Measurements from ENCODE around the gene NFKB1. TPM values are rescaled to one million over a fixed set of nuclear protein-coding genes. Genes with fewer than 3 reads are reported as not detected.

NFKB1 gene
- total and polyA plus RNA-seq, 9 of the 15 experiments (the other 6 are each of a cell fraction or from before 2014, with no cell fraction given) = 2.4 to 14.5 (median 10.3) TPM

- no peak for TF ChIP-seq SP1 (CRISPR knock-in tag; IDR thresholded peaks at IDR 0.05)
- TF ChIP-seq STAT5A (IDR thresholded peaks at IDR 0.05; ENCODE audit: borderline replicate concordance, low read length) = 0 out of 2 replicates have a peak, but pooled peaks have one; percentile 7
- peak in 1 of 2 experiments; percentile 43; a peak in 1 of 4 replicates for TF ChIP-seq RCOR1 (IDR thresholded peaks at IDR 0.05; ENCODE audit: borderline replicate concordance in 1 of 2, low read depth in 2 of 2, low read length in 2 of 2)
- TF ChIP-seq, protein P1, sequence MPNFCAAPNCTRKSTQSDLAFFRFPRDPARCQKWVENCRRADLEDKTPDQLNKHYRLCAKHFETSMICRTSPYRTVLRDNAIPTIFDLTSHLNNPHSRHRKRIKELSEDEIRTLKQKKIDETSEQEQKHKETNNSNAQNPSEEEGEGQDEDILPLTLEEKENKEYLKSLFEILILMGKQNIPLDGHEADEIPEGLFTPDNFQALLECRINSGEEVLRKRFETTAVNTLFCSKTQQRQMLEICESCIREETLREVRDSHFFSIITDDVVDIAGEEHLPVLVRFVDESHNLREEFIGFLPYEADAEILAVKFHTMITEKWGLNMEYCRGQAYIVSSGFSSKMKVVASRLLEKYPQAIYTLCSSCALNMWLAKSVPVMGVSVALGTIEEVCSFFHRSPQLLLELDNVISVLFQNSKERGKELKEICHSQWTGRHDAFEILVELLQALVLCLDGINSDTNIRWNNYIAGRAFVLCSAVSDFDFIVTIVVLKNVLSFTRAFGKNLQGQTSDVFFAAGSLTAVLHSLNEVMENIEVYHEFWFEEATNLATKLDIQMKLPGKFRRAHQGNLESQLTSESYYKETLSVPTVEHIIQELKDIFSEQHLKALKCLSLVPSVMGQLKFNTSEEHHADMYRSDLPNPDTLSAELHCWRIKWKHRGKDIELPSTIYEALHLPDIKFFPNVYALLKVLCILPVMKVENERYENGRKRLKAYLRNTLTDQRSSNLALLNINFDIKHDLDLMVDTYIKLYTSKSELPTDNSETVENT (CRISPR knock-in tag; IDR thresholded peaks at IDR 0.05) = no peak
- peak in 1 of 2 experiments; percentile 40; a peak in 1 of 4 replicates for TF ChIP-seq TBL1XR1 (IDR thresholded peaks at IDR 0.05; ENCODE audit: low read length in 2 of 2)
- TF ChIP-seq ZNF280B (CRISPR knock-in tag; IDR thresholded peaks at IDR 0.05) = no peak
- 0 out of 2 replicates have a peak, but pooled peaks have one; percentile 1 for TF ChIP-seq MAFK (IDR thresholded peaks at IDR 0.05; ENCODE audit: low read length)
- no peak for TF ChIP-seq KAT2B (IDR thresholded peaks at IDR 0.05; ENCODE audit: low read depth, low read length)
- TF ChIP-seq OTX1 (CRISPR knock-in tag; IDR thresholded peaks at IDR 0.05) = no peak
- TF ChIP-seq FOXK1 (CRISPR knock-in tag; IDR thresholded peaks at IDR 0.05; ENCODE audit: borderline replicate concordance) = no peak
- no peak for TF ChIP-seq ZNF57 (CRISPR knock-in tag; IDR thresholded peaks at IDR 0.05)
- no peak for TF ChIP-seq FOXK2 (conservative IDR thresholded peaks at IDR 0.05 in 1 of 2, IDR thresholded peaks at IDR 0.05 in 1 of 2; ENCODE audit: low read depth in 2 of 2)
- TF ChIP-seq, protein P2, sequence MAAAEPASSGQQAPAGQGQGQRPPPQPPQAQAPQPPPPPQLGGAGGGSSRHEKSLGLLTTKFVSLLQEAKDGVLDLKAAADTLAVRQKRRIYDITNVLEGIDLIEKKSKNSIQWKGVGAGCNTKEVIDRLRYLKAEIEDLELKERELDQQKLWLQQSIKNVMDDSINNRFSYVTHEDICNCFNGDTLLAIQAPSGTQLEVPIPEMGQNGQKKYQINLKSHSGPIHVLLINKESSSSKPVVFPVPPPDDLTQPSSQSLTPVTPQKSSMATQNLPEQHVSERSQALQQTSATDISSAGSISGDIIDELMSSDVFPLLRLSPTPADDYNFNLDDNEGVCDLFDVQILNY (CRISPR knock-in tag; IDR thresholded peaks at IDR 0.05) = no peak
- TF ChIP-seq EHMT2 (IDR thresholded peaks at IDR 0.05) = no peak
- no peak for TF ChIP-seq U2AF1 (optimal IDR thresholded peaks at IDR 0.05; ENCODE audit: low read depth, low read length)
- TF ChIP-seq RAD21 (CRISPR knock-in tag; conservative IDR thresholded peaks at IDR 0.05 in 1 of 2, IDR thresholded peaks at IDR 0.05 in 1 of 2) = peak; percentile 94 to 95
- no peak for TF ChIP-seq DLX4 (CRISPR knock-in tag; IDR thresholded peaks at IDR 0.05)
- TF ChIP-seq CC2D1A (IDR thresholded peaks at IDR 0.05) = peak; percentile 62; the same call in 1 of the 2 replicates
- TF ChIP-seq L3MBTL2 (IDR thresholded peaks at IDR 0.05) = peak; percentile 32; the same call in 1 of the 2 replicates
- TF ChIP-seq TEAD1 (CRISPR knock-in tag; IDR thresholded peaks at IDR 0.05) = peak in 1 of 2 experiments; percentile 91; a peak in 2 of 4 replicates
- TF ChIP-seq ZNF778 (CRISPR knock-in tag; IDR thresholded peaks at IDR 0.05) = no peak
- TF ChIP-seq HDAC1 (IDR thresholded peaks at IDR 0.05) = no peak
- no peak for TF ChIP-seq TARDBP (IDR thresholded peaks at IDR 0.05)
- no peak for TF ChIP-seq ZBTB17 (CRISPR knock-in tag; IDR thresholded peaks at IDR 0.05)
- TF ChIP-seq BCL6 (CRISPR knock-in tag; IDR thresholded peaks at IDR 0.05) = no peak
Measured at GRCh38 chr4:102620697-102621497, 119.7 kb downstream of the NFKB1 start (continued).

Measured in K562 (cell line).